IPS DF 4.7 (cell line): Measurements from ENCODE around the gene ABHD17B.

Experiments
- DNase-seq: peaks from one replicate; pipeline ENCODE4 v3.0.0-alpha.2; 2013; ENCODE audit warnings: low spot score; ENCODE audit errors: extremely low read depth

ABHD17B gene

DNA sequence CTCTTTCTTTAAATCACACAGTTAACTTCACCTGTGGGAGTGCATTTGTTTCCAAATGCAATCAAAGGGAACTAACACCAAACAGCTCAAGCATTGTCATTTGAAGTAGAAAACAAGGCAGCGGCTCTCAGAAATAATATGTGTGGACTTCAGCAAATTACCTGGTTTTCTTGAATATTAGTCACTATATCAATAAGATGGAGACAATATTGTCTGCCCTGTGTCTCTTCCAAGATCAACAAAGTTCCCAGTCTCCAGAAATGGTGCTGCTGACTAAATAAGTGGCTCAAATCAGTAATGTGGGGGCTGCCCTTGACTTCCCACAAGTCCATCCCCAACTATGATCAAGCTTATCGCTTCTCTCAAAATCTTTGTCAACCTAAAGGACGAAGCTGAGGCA lies 89.6 kb downstream of the ABHD17B start:
- no peak for DNase-seq

DNA sequence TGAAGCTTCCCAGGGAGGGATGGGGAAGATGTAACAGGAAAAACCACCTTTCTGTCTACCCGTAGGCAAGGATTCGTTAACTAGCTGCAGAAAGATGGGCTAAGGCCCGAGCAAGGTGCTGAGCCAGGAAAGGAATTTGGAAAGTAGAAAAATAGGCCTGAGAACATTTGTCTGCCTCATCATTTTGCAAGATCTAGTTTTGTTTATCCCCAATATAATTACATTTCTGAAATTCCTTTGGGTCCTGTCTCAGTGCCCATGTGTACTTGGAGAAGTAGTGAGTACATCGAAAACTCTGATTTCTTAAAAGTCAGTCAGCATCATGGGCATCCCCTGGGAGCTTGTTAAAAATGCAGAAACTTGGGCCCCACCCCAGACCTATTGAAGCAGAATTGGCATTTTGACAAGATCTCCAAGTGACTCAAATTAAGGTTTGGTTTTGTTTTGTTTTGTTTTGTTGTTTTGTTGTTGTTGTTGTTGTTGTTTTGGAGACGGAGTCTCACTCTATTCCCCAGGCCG lies 90.5 kb downstream of the ABHD17B start:
- DNase-seq = no peak

- no peak for DNase-seq
These were observed 91.8 kb downstream of the ABHD17B start for GRCh38 chr9:71819115-71819739.

DNA sequence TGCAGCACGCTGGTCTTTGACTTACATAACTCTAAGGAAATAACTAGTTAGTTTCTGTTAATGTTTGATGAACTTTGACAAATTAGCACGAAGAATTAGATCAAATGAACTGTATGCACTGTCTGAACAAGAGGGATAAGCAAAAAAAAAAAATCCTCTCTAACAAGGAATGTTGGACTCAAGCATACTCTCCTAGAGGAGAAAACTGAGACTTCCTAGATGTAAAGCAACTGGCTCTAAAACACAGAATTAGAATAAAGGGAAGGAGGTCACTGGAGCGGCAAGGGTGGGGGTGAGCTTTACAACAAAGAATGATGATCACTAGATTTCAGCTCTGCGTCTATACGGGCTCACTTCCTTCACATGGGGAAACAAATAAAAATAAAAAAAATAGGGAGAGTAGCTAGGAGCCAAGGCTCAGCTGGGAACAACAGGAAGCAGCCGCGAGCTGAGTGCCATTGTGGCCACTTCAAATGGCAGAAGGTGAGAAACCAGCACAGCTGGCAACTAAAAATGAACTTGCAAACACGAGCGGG lies 94.0 kb downstream of the ABHD17B start:
- no peak for DNase-seq
